Lower lobe of right lung (tissue), 2 donors: ENCODE measurements around the gene LAP3. TPM values are rescaled to one million over a fixed set of nuclear protein-coding genes. Genes with fewer than 3 reads are reported as not detected.

Experiments
- ATAC-seq, 2 donors: fragments of 200-7000 bp; cut with Tn5 transposase; one replicate each; pipeline ENCODE4 v1.9.1; 2020 to 2022; ENCODE audit warnings: mild to moderate bottlenecking in 2 of 2, moderate library complexity in 2 of 2
- DNase-seq: peaks from one replicate; pipeline ENCODE4 v3.0.0-alpha.2; 2020
- H3K27ac ChIP-seq: fragments of 200-600 bp; one replicate; pipeline ENCODE4 v1.8.0; 2022
- H3K27me3 ChIP-seq: fragments of 200-600 bp; one replicate; pipeline ENCODE4 v1.8.0; 2022; ENCODE audit warnings: low read depth
- H3K36me3 ChIP-seq: fragments of 200-600 bp; one replicate; pipeline ENCODE4 v1.8.0; 2022; ENCODE audit warnings: mild to moderate bottlenecking
- H3K4me1 ChIP-seq: fragments of 200-600 bp; one replicate; pipeline ENCODE4 v1.8.0; 2022
- H3K4me3 ChIP-seq: fragments of 200-600 bp; one replicate; pipeline ENCODE4 v1.8.0; 2022; ENCODE audit warnings: mild to moderate bottlenecking
- H3K9me3 ChIP-seq: fragments of 200-600 bp; one replicate; pipeline ENCODE4 v1.8.0; 2022
- CTCF ChIP-seq: fragments of 200-600 bp; IDR thresholded peaks from one replicate; pipeline ENCODE4 v1.8.0; 2022; ENCODE audit warnings: antibody characterized with exemption, mild to moderate bottlenecking
- intact Hi-C: fragments of 100-400 bp; cut with DNase I; formaldehyde crosslinking; loops from one replicate; pipeline ENCODE4 v1.11.0; 2022
- total RNA-seq: library from RNA; stranded (reverse); fragmentation: NEBNext Ultra II Directional; extraction: Animal tissue kit (Norgen Biotek cat#: 25700); gene quantifications from one replicate; pipeline ENCODE4 v1.2.1, GENCODE V29; 2021
- donor health status: DM: no; HTN: yes; CAD: no; lungs with severe emphysema.

The LAP3 gene
- total RNA-seq, 1 donor from 2014 or later: 125 TPM

DNA sequence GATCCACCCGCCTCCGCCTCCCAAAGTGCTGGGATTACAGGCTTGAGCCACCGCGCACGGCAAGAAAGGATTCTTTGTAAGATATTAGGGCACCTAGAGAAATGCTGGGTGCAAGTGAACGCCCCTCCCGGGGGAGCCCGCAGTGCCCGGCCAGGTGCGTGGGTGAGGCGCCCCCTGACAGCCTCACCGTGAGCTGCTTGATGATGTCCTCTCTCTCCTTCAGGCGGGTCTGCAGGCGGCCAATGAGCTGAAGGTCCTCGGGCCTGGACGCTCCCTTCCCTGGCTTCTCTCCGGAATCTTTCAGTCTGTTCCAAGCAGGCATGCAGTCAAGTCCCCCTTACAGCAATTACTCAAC is 59.3 kb downstream of the LAP3 start:
- peaks cover 47% of the 10 kb centered on the region for H3K36me3 ChIP-seq
- DNase-seq: no peak
- no peak overlapping the region for H3K27ac ChIP-seq
- H3K27me3 ChIP-seq: no peaks in the 10 kb centered on the region
- ATAC-seq: peak; percentile 8 to 25
- peaks cover 5% of the 10 kb centered on the region for H3K4me1 ChIP-seq
- H3K9me3 ChIP-seq: no peaks in the 10 kb centered on the region
- intact Hi-C loops: no loop called here
- no peak overlapping the region for H3K4me3 ChIP-seq
- TF ChIP-seq CTCF: no peak

DNA sequence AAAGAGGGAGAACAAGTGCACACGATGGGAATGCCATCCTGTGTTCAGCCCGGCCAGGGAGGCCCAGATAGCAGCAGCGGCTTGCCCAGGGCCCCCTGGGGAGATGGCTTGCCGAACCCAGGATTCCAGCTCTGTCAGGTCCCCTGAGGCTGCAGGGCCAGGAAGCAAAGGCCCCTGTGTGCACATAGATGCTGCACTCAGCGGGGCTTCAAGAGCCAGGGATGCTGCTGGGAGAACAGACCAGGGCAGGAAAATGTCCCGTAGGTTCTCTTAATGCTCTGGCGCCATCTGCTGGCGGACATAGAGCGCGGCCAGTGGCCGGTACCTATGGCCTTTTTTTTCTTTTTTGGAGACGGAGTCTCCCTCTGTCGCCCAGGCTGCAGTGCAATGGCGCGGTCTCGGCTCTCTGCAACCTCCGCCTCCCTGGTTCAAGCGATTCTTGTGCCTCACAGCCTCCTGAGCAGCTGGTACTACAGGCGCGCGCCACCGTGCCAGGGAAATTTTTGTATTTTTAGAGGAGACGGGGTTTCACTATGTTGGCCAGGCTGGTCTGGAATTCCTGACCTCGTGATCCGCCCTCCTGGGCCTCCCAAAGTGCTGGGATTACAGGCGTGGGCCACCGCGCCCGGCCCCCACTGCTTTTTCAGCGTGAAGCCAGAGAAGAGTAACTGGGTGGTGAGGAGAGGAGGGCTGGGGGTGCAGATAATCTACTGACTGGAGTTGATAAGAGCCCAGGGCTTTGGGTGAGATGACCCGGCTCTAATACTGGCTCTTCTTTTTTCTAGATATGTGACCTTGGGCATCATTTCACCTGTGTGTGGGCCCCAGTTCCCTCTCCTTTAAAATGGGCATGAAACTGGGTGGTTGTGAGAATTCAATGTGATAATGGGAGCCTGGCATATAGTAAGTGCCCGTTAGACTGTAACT is 60.0 kb downstream of the LAP3 start:
- Histone ChIP-seq H3K4me1 (peaks cover 5% of the 10 kb centered on the region), H3K27ac (no peak overlapping the region), H3K4me3 (no peak overlapping the region), H3K36me3 (peaks cover 41% of the 10 kb centered on the region), H3K27me3 (no peaks in the 10 kb centered on the region), H3K9me3 (no peaks in the 10 kb centered on the region)
- peak; percentile 92 for TF ChIP-seq CTCF
- ATAC-seq (peak; percentile 83 to 90), DNase-seq (peak; percentile 83)
- intact Hi-C loops: no loop called here

- ATAC-seq: no peak
- intact Hi-C loops: no loop called here
- Histone ChIP-seq H3K9me3 (no peaks in the 10 kb centered on the region), H3K27me3 (no peaks in the 10 kb centered on the region), H3K36me3 (peaks cover 19% of the 10 kb centered on the region), H3K4me1 (peaks cover 5% of the 10 kb centered on the region), H3K4me3 (no peak overlapping the region), H3K27ac (no peak overlapping the region)
- no peak for DNase-seq
- no peak for TF ChIP-seq CTCF
These were observed 62.1 kb downstream of the LAP3 start for GRCh38 chr4:17639136-17639535.

- intact Hi-C loops: no loop called here
- H3K9me3 ChIP-seq: no peaks in the 10 kb centered on the region
- no peak overlapping the region for H3K4me3 ChIP-seq
- H3K36me3 ChIP-seq: peaks cover 3% of the 10 kb centered on the region
- no peak for TF ChIP-seq CTCF
- no peak overlapping the region for H3K27ac ChIP-seq
- no peak for DNase-seq
- H3K4me1 ChIP-seq: no peaks in the 10 kb centered on the region
- no peaks in the 10 kb centered on the region for H3K27me3 ChIP-seq
- ATAC-seq: no peak
These were observed 65.4 kb downstream of the LAP3 start for GRCh38 chr4:17642398-17642783.

DNA sequence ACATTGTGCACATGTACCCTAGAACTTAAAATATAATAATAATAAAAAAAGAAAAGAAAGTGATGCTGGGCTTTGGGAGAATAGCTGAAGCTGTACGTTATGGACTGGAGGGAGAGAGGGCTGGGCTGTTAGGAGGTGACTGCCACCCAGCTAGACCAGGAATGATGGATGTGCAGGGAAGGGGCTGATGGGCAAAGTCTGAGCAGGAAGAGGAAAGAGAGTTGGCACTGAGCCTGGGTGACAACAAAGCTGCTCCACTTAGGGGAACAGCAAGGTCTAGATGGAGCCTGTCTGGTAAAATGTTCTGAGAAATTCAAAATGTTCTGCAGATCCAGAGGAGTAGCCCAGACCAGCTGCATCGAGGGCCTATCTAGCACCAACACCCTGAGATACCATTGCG is 69.7 kb downstream of the LAP3 start:
- intact Hi-C loops: no loop called here

More for the DNA sequence above, 69.7 kb downstream of the LAP3 start:
- Histone ChIP-seq H3K4me1 (no peaks in the 10 kb centered on the region), H3K27me3 (no peaks in the 10 kb centered on the region), H3K36me3 (no peaks in the 10 kb centered on the region), H3K9me3 (no peaks in the 10 kb centered on the region), H3K27ac (no peak overlapping the region), H3K4me3 (no peak overlapping the region)
- DNase-seq (no peak), ATAC-seq (no peak)
- no peak for TF ChIP-seq CTCF
